Epithelial cell of proximal tubule (primary cell): Measurements from ENCODE around the gene CELSR1. TPM values are rescaled to one million over a fixed set of nuclear protein-coding genes. Genes with fewer than 3 reads are reported as not detected.

Experiments
- DNase-seq: peaks from one replicate; pipeline ENCODE4 v3.0.0-alpha.2; 2011; ENCODE audit warnings: low read depth
- H3K4me3 ChIP-seq: 2 replicates; pipeline ENCODE4 v1.5.1; 2011; ENCODE audit warnings: low read depth, mild to moderate bottlenecking, low read length
- CTCF ChIP-seq: conservative IDR thresholded peaks from 2 replicates; pipeline ENCODE4 v1.5.1; 2012; ENCODE audit warnings: low read depth, mild to moderate bottlenecking, low read length
- total RNA-seq: library from RNA; depleted of rRNA; stranded (reverse); fragments of >200 nt; gene quantifications from 2 replicates; pipeline ENCODE4 v1.2.3, GENCODE V29; 2015

The CELSR1 gene
- total RNA-seq, 1 donor from 2014 or later = 85.0 TPM

- H3K4me3 ChIP-seq = peak overlapping the region; percentile 35
- DNase-seq = peak; percentile 75
- TF ChIP-seq CTCF = no peak
Observed at GRCh38 chr22:46379066-46379930, 158.1 kb downstream of the CELSR1 start.

- DNase-seq = no peak
- TF ChIP-seq CTCF = no peak
- H3K4me3 ChIP-seq = no peak overlapping the region
Observed at GRCh38 chr22:46378426-46379065, 158.9 kb downstream of the CELSR1 start.

GRCh38 chr22:46377525-46378425 lies 159.6 kb downstream of the CELSR1 start:
- H3K4me3 ChIP-seq = no peak overlapping the region
- TF ChIP-seq CTCF = no peak
- no peak for DNase-seq

- DNase-seq = no peak
- TF ChIP-seq CTCF = no peak
- H3K4me3 ChIP-seq = no peak overlapping the region
Observed at GRCh38 chr22:46376908-46377524, 160.4 kb downstream of the CELSR1 start.

GRCh38 chr22:46376111-46376510 lies 161.3 kb downstream of the CELSR1 start:
- TF ChIP-seq CTCF = no peak

GRCh38 chr22:46374663-46375474 lies 162.6 kb downstream of the CELSR1 start:
- no peak for DNase-seq
- no peak overlapping the region for H3K4me3 ChIP-seq
- TF ChIP-seq CTCF = no peak

More at GRCh38 chr22:46376111-46376510, 161.3 kb downstream of the CELSR1 start:
- DNase-seq = no peak
- H3K4me3 ChIP-seq = no peak overlapping the region
